22Rv1 (cell line): Measurements from ENCODE around the gene COL25A1.

Experiments used
- CTCF ChIP-seq: fragments of 450-650 bp; IDR thresholded peaks from 2 replicates; pipeline ENCODE4 v1.5.1; 2017; ENCODE audit warnings: mild to moderate bottlenecking
- ZFX ChIP-seq: fragments of 450-650 bp; IDR thresholded peaks from 2 replicates; pipeline ENCODE4 v1.6.1; 2017; ENCODE audit warnings: antibody characterized with exemption, borderline replicate concordance

GRCh38 chr4:108881986-108882385, 420.5 kb downstream of the COL25A1 start:
- TF ChIP-seq CTCF: no peak
- TF ChIP-seq ZFX: no peak
